Measurements from ENCODE around the gene POLR3GL.

The POLR3GL gene

DNA sequence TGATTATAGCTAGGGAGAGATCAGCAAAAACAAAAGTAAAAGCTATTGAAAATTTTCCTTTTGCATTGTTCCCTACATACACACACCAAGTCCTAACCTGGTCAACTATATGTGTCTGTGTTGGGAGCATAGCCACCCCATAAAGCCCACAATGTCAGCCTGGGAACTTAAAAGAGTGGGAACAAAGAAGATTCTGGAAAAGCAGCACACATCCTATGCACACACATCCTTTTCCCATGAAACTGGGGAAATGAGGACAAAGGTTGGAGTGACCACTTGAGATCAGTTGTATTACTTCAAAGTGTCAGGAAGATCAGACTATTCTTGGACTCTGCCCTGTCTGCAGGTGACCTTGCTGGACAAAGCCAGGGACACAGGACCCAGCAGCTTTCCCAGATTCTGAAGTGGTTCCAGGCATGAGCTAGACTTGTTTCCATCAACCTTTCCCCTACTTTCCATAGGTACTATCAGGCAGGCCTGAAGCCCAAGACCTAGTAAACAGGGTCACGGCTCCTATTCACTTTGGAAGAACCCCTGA, 16.0 kb downstream of the POLR3GL start:
- no peaks in the 10 kb centered on the region for H3K9me3 ChIP-seq (ENCODE audit: control insufficient read depth, low read length)
- H3K4me1 ChIP-seq (ENCODE audit: control insufficient read depth, insufficient read depth, low read length) = peaks cover 67% of the 10 kb centered on the region
- no peak overlapping the region for H3K9ac ChIP-seq (ENCODE audit: low read length)
- no peak overlapping the region for H3K4me3 ChIP-seq (ENCODE audit: low read length)
- no peaks in the 10 kb centered on the region for H3K27me3 ChIP-seq (ENCODE audit: control insufficient read depth, insufficient read depth, low read length)
- H3K36me3 ChIP-seq (ENCODE audit: control insufficient read depth, insufficient read depth, low read length) = no peaks in the 10 kb centered on the region

DNA sequence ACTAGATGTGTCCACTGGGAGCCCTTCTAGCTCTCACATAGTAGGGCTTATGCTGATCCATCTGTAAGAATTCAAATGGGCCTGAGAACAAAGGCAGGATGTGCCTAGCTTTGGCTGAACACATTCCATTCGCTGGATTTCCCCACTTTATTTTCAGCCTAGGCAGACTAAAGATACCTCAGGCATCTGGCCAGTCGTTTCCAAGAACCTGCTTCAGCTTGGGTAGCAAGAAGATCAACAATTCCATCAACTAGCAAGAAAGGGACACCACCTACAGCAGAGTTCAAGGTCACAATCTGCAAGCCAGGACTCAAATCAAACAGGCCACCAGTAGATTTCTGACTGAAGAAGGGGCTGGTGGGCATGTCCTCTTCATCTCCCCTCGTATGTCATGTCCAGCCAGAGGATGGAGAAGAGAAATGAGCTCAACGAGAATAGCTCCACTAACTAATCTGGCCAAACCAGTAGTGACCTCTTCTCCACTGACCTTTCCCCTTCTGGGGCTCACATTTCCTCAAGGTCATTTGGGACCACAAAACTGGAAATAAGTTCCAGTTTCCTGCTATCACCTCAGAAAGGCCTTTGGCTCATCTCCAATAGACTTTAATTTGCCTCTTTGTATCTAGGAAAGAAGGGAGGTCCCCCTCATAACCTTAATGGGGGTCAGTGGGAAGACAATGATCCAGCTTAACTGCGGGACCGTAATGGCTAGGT, 17.7 kb downstream of the POLR3GL start:
- no peaks in the 10 kb centered on the region for H3K27me3 ChIP-seq (ENCODE audit: control insufficient read depth, insufficient read depth, low read length)
- peaks cover 78% of the 10 kb centered on the region for H3K4me1 ChIP-seq (ENCODE audit: control insufficient read depth, insufficient read depth, low read length)
- H3K9me3 ChIP-seq (ENCODE audit: control insufficient read depth, low read length) = no peaks in the 10 kb centered on the region
- H3K9ac ChIP-seq (ENCODE audit: low read length) = no peak overlapping the region
- no peak overlapping the region for H3K4me3 ChIP-seq (ENCODE audit: low read length)
- no peaks in the 10 kb centered on the region for H3K36me3 ChIP-seq (ENCODE audit: control insufficient read depth, insufficient read depth, low read length)

DNA sequence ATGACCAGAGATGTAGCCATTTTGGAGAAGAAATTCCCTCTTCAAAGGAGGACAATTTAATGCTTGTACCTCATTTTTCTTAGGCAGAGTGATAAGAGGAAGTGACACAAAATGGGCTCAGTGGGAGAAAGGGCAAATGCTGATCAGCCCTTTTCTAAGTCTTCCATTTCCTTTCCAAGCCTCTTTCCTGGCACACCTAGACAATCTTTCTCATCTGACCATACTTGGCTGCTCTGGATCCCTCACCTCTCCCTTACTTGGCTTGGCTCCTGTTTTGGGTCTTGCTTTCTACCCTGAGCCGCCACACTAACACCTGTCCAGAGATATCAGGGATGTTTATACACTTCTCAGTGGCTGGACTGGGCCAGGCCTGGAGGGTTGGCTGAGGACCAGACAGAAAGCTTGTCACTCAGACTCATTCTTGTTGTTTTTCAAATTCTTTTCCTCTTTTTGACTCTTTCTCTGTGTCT, 18.8 kb downstream of the POLR3GL start:
- Histone ChIP-seq H3K9me3 (ENCODE audit: control insufficient read depth, low read length) (no peaks in the 10 kb centered on the region), H3K36me3 (ENCODE audit: control insufficient read depth, insufficient read depth, low read length) (no peaks in the 10 kb centered on the region), H3K9ac (ENCODE audit: low read length) (no peak overlapping the region), H3K4me3 (ENCODE audit: low read length) (no peak overlapping the region), H3K27me3 (ENCODE audit: control insufficient read depth, insufficient read depth, low read length) (no peaks in the 10 kb centered on the region), H3K4me1 (ENCODE audit: control insufficient read depth, insufficient read depth, low read length) (peaks cover 70% of the 10 kb centered on the region)

DNA sequence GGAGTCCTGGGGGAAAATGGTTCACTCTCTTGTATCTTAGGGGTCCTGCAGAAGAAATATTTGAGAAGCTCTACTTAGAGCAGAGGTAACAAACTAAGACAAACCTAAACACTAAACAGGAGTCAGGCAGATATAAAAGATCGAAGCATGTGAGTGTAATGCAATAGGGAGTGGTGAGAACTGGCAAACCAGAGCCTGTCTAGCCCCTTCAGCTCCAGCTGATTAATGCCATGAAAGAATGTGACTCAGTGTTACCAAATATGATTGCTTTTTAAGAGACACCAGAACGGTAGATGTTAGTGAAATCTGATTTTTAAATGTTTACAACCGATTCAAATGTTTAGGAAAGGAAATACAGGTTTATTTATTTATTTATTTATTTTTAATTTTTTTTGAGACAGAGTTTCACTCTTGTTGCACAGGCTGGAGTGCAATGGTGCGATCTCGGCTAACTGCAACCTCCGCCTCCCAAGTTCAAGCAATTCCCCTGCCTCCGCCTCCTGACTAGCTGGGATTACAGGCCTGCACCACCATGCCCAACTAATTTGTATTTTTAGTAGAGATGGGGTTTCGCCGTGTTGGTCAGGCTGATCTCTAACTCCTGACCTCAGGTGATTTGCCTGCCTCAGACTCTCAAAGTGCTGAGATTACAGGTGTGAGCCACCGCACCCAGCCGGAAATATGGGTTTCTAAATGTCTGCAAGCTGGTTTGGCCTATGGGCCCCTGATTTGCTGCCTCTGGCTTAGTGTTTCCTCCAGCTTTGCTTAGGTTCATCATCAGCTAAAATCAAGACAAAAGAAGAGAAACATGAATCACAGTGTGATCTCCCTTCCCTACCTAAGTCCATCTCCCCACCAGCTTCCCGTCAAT, 19.7 kb downstream of the POLR3GL start:
- Histone ChIP-seq H3K9ac (ENCODE audit: low read length) (no peak overlapping the region), H3K27me3 (ENCODE audit: control insufficient read depth, insufficient read depth, low read length) (no peaks in the 10 kb centered on the region), H3K4me1 (ENCODE audit: control insufficient read depth, insufficient read depth, low read length) (peaks cover 60% of the 10 kb centered on the region), H3K36me3 (ENCODE audit: control insufficient read depth, insufficient read depth, low read length) (no peaks in the 10 kb centered on the region), H3K9me3 (ENCODE audit: control insufficient read depth, low read length) (no peaks in the 10 kb centered on the region), H3K4me3 (ENCODE audit: low read length) (no peak overlapping the region)

DNA sequence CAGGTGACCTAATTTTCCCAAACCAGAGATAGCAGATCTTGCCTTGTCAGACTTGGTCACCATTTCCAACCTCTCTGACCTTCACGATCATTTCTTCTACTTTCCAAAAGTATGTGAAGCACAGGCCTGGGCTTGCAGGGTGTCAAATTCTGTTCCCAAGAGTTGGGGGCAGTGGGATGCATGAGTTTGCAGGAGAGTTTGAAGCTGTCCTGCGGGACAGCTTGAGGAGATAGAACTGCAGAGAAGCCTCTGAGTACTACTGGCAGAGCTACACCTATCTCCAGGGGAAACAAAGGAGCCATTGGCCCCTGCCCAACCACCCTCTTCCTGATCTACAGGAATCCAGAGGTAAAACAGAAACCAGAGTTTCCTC, 20.6 kb downstream of the POLR3GL start:
- Histone ChIP-seq H3K4me3 (ENCODE audit: low read length) (no peak overlapping the region), H3K9me3 (ENCODE audit: control insufficient read depth, low read length) (no peaks in the 10 kb centered on the region), H3K36me3 (ENCODE audit: control insufficient read depth, insufficient read depth, low read length) (no peaks in the 10 kb centered on the region), H3K4me1 (ENCODE audit: control insufficient read depth, insufficient read depth, low read length) (peaks cover 52% of the 10 kb centered on the region), H3K27me3 (ENCODE audit: control insufficient read depth, insufficient read depth, low read length) (no peaks in the 10 kb centered on the region), H3K9ac (ENCODE audit: low read length) (peak overlapping the region; percentile 26)

DNA sequence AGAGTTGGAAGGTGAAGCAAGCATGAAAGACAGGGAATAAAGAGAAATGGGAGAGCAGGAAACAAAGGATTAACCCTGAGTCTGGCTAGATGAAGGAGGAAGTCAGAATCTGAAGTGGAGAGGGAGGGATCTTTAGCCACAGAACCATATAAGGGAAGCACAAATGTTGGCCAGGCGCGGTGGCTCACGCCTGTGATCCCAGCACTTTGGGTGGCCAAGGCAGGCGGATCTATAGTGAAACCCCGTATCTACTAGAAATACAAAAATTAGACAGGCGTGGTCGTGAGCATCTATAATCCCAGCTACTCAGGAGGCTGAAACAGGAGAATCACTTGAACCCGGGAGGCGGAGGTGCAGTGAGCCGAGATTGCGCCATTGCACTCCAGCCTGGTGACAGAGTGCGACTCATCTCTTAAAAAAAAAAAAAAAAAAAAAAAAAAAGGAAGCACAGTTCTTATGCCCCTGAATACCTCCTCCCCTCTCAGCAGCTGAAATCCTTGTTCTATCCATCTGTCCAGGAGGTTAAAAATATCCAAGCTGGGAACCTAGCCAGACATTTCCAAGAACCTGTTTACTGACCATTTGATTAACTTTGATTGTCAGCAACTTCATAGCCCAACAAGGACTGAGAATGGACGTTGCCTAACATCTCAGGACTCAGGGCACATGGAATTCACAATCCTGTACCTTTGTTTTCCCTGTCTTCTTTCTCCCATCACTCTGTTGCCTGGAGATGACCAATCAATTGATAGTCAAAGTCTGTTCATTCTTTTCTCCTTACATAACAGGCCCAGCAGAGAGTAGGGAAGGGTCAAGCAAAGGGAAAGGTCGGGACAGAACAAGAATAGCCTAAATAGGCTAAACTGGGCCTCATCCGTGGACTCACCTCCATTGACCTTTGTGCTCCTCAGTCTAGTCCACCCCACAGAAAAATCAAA, 21.3 kb downstream of the POLR3GL start:
- peak overlapping the region; percentile 26 for H3K9ac ChIP-seq (ENCODE audit: low read length)
- H3K4me3 ChIP-seq (ENCODE audit: low read length) = no peak overlapping the region
- no peaks in the 10 kb centered on the region for H3K27me3 ChIP-seq (ENCODE audit: control insufficient read depth, insufficient read depth, low read length)
- H3K4me1 ChIP-seq (ENCODE audit: control insufficient read depth, insufficient read depth, low read length) = peaks cover 50% of the 10 kb centered on the region
- H3K9me3 ChIP-seq (ENCODE audit: control insufficient read depth, low read length) = no peaks in the 10 kb centered on the region
- H3K36me3 ChIP-seq (ENCODE audit: control insufficient read depth, insufficient read depth, low read length) = no peaks in the 10 kb centered on the region

DNA sequence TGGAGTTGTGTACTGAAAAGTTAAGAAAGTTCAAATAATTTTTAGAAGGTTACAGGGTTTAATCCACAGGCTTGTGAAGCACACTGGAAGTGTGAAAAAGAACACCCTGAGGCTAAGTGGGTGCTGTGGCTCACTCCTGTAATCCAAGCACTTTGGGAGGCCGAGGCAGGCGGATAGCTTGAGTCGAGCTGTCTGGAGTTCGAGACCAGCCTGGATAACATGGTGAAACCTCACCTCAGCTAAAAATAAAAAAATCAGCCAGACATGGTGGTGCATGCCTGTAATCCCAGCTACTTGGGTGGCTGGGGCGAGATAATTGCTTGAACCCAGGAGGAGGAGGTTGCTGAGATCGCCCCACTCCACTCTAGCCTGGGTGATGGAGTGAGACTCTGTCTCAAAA, 22.1 kb downstream of the POLR3GL start:
- Histone ChIP-seq H3K36me3 (ENCODE audit: control insufficient read depth, insufficient read depth, low read length) (no peaks in the 10 kb centered on the region), H3K27me3 (ENCODE audit: control insufficient read depth, insufficient read depth, low read length) (no peaks in the 10 kb centered on the region), H3K9ac (ENCODE audit: low read length) (no peak overlapping the region), H3K4me1 (ENCODE audit: control insufficient read depth, insufficient read depth, low read length) (peaks cover 55% of the 10 kb centered on the region), H3K9me3 (ENCODE audit: control insufficient read depth, low read length) (no peaks in the 10 kb centered on the region), H3K4me3 (ENCODE audit: low read length) (no peak overlapping the region)

DNA sequence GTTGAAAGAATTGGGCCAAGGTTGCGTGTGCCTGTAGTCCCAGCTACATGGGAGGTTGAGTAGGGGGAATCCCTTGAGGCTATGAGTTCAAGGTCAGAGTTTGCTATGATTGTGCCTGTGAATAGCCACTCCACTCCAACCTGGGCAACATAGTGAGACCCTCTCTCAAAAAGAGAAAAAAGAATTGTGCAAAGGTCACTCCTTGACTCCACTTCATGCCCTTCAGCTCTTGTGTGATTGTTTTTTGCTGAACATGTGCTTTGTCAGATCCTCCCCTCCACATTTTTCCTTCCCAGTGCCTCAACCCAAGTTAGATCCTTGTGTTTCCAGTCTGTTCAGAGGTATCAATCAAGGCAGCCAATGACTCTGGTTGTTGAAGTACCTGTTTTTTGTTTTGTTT, 23.4 kb downstream of the POLR3GL start:
- H3K4me1 ChIP-seq (ENCODE audit: control insufficient read depth, insufficient read depth, low read length) = peaks cover 49% of the 10 kb centered on the region
- no peak overlapping the region for H3K4me3 ChIP-seq (ENCODE audit: low read length)
- no peak overlapping the region for H3K9ac ChIP-seq (ENCODE audit: low read length)
- H3K36me3 ChIP-seq (ENCODE audit: control insufficient read depth, insufficient read depth, low read length) = no peaks in the 10 kb centered on the region
- no peaks in the 10 kb centered on the region for H3K27me3 ChIP-seq (ENCODE audit: control insufficient read depth, insufficient read depth, low read length)
- H3K9me3 ChIP-seq (ENCODE audit: control insufficient read depth, low read length) = no peaks in the 10 kb centered on the region

DNA sequence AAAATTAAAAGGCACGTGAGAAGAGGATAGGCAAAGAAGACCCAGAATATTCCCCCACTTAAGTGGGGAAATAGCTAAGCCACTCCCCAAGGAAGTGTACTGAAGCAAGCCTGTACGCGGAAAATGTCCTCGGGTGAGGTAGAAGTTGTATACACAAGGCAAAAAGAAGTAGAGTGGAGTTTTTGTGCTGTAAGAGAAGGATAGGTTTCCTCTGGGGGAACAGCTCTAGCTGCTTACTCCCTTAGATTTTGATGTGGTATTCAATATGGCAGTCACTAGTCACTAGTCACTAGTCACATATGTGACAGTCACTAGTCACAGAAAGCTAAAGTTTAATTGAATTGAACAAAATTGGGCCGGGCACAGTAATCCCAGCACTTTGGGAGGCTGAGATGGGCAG, 24.3 kb downstream of the POLR3GL start:
- H3K4me3 ChIP-seq (ENCODE audit: low read length) = no peak overlapping the region
- no peaks in the 10 kb centered on the region for H3K27me3 ChIP-seq (ENCODE audit: control insufficient read depth, insufficient read depth, low read length)
- H3K9ac ChIP-seq (ENCODE audit: low read length) = no peak overlapping the region
- H3K4me1 ChIP-seq (ENCODE audit: control insufficient read depth, insufficient read depth, low read length) = peaks cover 47% of the 10 kb centered on the region
- H3K9me3 ChIP-seq (ENCODE audit: control insufficient read depth, low read length) = no peaks in the 10 kb centered on the region
- H3K36me3 ChIP-seq (ENCODE audit: control insufficient read depth, insufficient read depth, low read length) = peaks cover 4% of the 10 kb centered on the region

DNA sequence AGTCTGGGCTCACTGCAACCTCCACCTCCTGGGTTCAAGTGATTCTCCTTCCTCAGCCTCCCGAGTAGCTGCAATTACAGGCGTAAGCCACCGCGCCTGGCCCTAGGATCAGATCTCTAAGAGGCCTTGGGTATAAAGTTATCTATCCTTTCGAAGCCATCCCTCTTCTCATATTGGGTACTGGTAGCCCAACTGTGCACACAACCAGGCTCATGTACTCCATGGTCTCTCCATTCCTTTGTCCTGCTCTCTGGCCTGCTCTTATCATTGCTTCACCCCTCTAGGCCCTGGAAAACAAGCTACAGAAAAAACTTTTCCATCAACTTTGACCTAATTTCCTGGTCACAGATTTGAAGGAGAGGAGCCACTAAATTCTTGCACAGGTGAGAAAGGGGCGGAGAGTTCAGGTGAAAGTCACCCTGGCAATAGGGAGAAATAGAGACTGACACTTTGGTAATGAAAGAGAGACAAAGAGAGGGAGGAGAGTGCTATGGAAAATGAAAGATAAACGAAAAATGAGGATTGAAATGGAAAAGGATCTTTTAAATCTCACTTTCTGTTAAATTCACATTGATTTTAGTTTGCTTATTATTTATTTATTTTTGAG, 25.9 kb downstream of the POLR3GL start:
- Histone ChIP-seq H3K4me1 (ENCODE audit: control insufficient read depth, insufficient read depth, low read length) (peaks cover 36% of the 10 kb centered on the region), H3K9ac (ENCODE audit: low read length) (no peak overlapping the region), H3K4me3 (ENCODE audit: low read length) (no peak overlapping the region), H3K27me3 (ENCODE audit: control insufficient read depth, insufficient read depth, low read length) (no peaks in the 10 kb centered on the region), H3K9me3 (ENCODE audit: control insufficient read depth, low read length) (no peaks in the 10 kb centered on the region), H3K36me3 (ENCODE audit: control insufficient read depth, insufficient read depth, low read length) (peaks cover 20% of the 10 kb centered on the region)

DNA sequence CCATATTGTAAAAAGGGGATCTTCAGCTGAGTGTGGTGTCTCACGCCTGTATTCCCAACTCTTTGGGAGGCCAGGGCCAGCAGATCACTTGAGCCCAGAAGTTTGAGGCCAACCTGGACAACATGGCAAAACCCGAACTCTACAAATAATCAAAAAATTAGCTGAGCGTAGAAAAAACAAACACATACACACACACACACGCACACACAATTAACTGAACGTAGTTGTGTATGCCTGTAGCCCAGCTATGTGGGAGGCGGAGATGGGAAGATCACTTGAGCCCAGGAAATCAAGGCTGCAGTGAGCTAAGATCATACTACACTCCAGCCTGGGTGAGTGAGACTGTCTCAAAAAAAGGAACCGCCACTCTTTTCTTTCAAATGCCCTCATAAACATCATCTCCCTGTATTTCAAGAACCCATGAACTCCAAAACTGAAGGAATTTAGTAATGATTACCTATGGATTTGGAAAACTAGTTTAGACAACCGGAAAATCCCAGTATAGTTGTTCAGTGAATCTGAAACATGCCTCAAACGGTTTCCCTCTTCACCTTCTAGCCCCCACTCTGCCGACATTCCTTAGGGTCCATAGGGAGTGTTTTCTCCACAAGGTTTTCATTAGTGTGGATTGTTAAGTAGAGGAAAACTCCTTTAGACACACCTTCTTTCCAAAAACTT, 27.4 kb downstream of the POLR3GL start:
- no peak overlapping the region for H3K4me3 ChIP-seq (ENCODE audit: low read length)
- no peaks in the 10 kb centered on the region for H3K27me3 ChIP-seq (ENCODE audit: control insufficient read depth, insufficient read depth, low read length)
- H3K9ac ChIP-seq (ENCODE audit: low read length) = peak overlapping the region; percentile 11
- H3K9me3 ChIP-seq (ENCODE audit: control insufficient read depth, low read length) = no peaks in the 10 kb centered on the region
- H3K4me1 ChIP-seq (ENCODE audit: control insufficient read depth, insufficient read depth, low read length) = peaks cover 24% of the 10 kb centered on the region
- H3K36me3 ChIP-seq (ENCODE audit: control insufficient read depth, insufficient read depth, low read length) = peaks cover 20% of the 10 kb centered on the region
